GM12878 (cell line): ENCODE data around the gene CABLES1. TPM values are rescaled to one million over a fixed set of nuclear protein-coding genes. Genes with fewer than 3 reads are reported as not detected.

ENCODE experiments used
- ATF7 ChIP-seq: fragments of 450-650 bp; IDR thresholded peaks from 2 replicates; pipeline ENCODE4 v1.6.1; 2016; ENCODE audit warnings: low read depth, mild to moderate bottlenecking
- CTCF ChIP-seq, 3 experiments: IDR thresholded peaks in 2 of 3; conservative IDR thresholded peaks in 1 of 3; 2 replicates each; pipeline ENCODE4 v1.5.1; 2011; ENCODE audit warnings: low read depth in 3 of 3, low read length in 3 of 3, mild to moderate bottlenecking in 3 of 3, control low read depth in 2 of 3, moderate library complexity in 2 of 3, inconsistent platforms in 1 of 3, mixed read lengths in 1 of 3; ENCODE audit not compliant: control insufficient read depth in 2 of 3, insufficient read depth in 1 of 3; ENCODE audit errors: extremely low read depth in 1 of 3
- DPF2 ChIP-seq: fragments of 450-650 bp; IDR thresholded peaks from 2 replicates; pipeline ENCODE4 v1.6.1; 2017; ENCODE audit warnings: mild to moderate bottlenecking
- EP300 ChIP-seq, 2 experiments: fragments of 150-350 bp in 1 of 2; IDR thresholded peaks; 2 replicates each; pipeline ENCODE4 v1.6.1; 2011 to 2012; ENCODE audit warnings: low read depth in 2 of 2, low read length in 2 of 2, borderline replicate concordance in 1 of 2, improper control_type of control experiment in 1 of 2, inconsistent platforms in 1 of 2; ENCODE audit not compliant: control insufficient read depth in 1 of 2
- GABPA ChIP-seq: IDR thresholded peaks from 2 replicates; pipeline ENCODE4 v1.6.1; 2014; ENCODE audit warnings: antibody characterized with exemption, low read depth, mild to moderate bottlenecking, inconsistent platforms
- GATAD2B ChIP-seq: fragments of 450-650 bp; conservative IDR thresholded peaks from 2 replicates; pipeline ENCODE4 v1.6.1; 2017; ENCODE audit warnings: low read depth, mild to moderate bottlenecking, moderate library complexity
- HDGF ChIP-seq: fragments of 450-650 bp; IDR thresholded peaks from 2 replicates; pipeline ENCODE4 v1.6.1; 2016; ENCODE audit warnings: antibody characterized with exemption
- MEF2B ChIP-seq: fragments of 450-650 bp; IDR thresholded peaks from 2 replicates; pipeline ENCODE4 v1.6.1; 2018; ENCODE audit warnings: mild to moderate bottlenecking, moderate library complexity; ENCODE audit not compliant: partially characterized antibody, poor library complexity, severe bottlenecking
- MLLT1 ChIP-seq: fragments of 450-650 bp; IDR thresholded peaks from 2 replicates; pipeline ENCODE4 v1.6.1; 2016; ENCODE audit warnings: mild to moderate bottlenecking
- POLR2A ChIP-seq: IDR thresholded peaks from 2 replicates; pipeline ENCODE4 v1.6.1; 2011; ENCODE audit warnings: low read depth, mild to moderate bottlenecking, low read length
- POLR2AphosphoS2 ChIP-seq: IDR thresholded peaks from 2 replicates; pipeline ENCODE4 v1.6.1; 2011; ENCODE audit warnings: low read depth, mild to moderate bottlenecking, low read length, improper control_type of control experiment, moderate library complexity
- POLR2AphosphoS5 ChIP-seq: IDR thresholded peaks from 2 replicates; pipeline ENCODE4 v1.6.1; 2011; ENCODE audit warnings: mild to moderate bottlenecking, low read length, inconsistent platforms
- RAD51 ChIP-seq: fragments of 450-650 bp; IDR thresholded peaks from 2 replicates; pipeline ENCODE4 v1.6.1; 2016; ENCODE audit warnings: moderate library complexity, mild to moderate bottlenecking, inconsistent platforms
- RELA ChIP-seq: fragments of 450-650 bp; IDR thresholded peaks from 2 replicates; pipeline ENCODE4 v1.8.0; 2014; ENCODE audit warnings: borderline replicate concordance; ENCODE audit not compliant: partially characterized antibody
- SUZ12 ChIP-seq: fragments of 200-600 bp; sonication (generic); IDR thresholded peaks from one replicate; pipeline ENCODE4 v1.6.1; 2018; ENCODE audit warnings: antibody characterized with exemption, mild to moderate bottlenecking; ENCODE audit not compliant: unreplicated experiment
- ZNF592 ChIP-seq: fragments of 450-650 bp; IDR thresholded peaks from 2 replicates; pipeline ENCODE4 v1.6.1; 2017; ENCODE audit warnings: mild to moderate bottlenecking, moderate library complexity
- ZNF622 ChIP-seq: fragments of 450-650 bp; IDR thresholded peaks from 2 replicates; pipeline ENCODE4 v1.6.1; 2017; ENCODE audit warnings: mild to moderate bottlenecking, inconsistent platforms
- polyA plus RNA-seq, 11 experiments: library from polyadenylated mRNA; depleted of rRNA in 4 of 11; unstranded in 6 of 11; stranded (reverse) in 5 of 11; fragments of >200 nt; fragmentation: Nextera tagmentation in 4 of 11; fragmentation: Illumina TruSeq in 1 of 11; extraction: Ambion mirVana in 4 of 11; extraction: Trizol in 1 of 11; gene quantifications; 1 replicate in 1 of 11; 2 replicates in 10 of 11; pipeline versions ENCODE4 v1.2.1 to v1.2.3, GENCODE V29; 2011 to 2016; ENCODE audit warnings: inconsistent platforms in 2 of 11, missing spikeins in 2 of 11, low read depth in 1 of 11
- total RNA-seq, 4 experiments: library from RNA; depleted of rRNA in 3 of 4; stranded (reverse); fragments of >200 nt in 3 of 4; fragmentation: Illumina TruSeq in 1 of 4; extraction: Trizol in 1 of 4; gene quantifications; 2 replicates each; pipeline versions ENCODE4 v1.2.1 to v1.2.3, GENCODE V29; 2013 to 2021
- TF ChIP-seq, protein P1 (sequence below): IDR thresholded peaks from 2 replicates; pipeline ENCODE4 v1.6.1; 2011; ENCODE audit warnings: mild to moderate bottlenecking, low read depth, low read length, moderate library complexity; ENCODE audit not compliant: insufficient replicate concordance

CABLES1 gene
- total and polyA plus RNA-seq, 10 of the 15 experiments (the other 5 are each of a cell fraction or from before 2014, with no cell fraction given), result 2.9 to 27.2 (median 8.2) TPM

GRCh38 chr18:23239885-23240608 lies 104.8 kb downstream of the CABLES1 start (continued):
- no peak for TF ChIP-seq ZNF622
- no peak for TF ChIP-seq RAD51
- TF ChIP-seq GABPA, result no peak
- TF ChIP-seq EP300 (IDR thresholded peaks at IDR 0.05; ENCODE audit: borderline replicate concordance in 1 of 2, control insufficient read depth in 1 of 2, low read depth in 2 of 2, low read length in 2 of 2), result peak in 1 of 2 experiments; percentile 21; a peak in 1 of 4 replicates
- peak; percentile 72; the same call in 1 of the 2 replicates for TF ChIP-seq ZNF592
- 0 out of 2 replicates have a peak, but pooled peaks have one; percentile 32 for TF ChIP-seq POLR2AphosphoS5
- TF ChIP-seq MEF2B, result no peak
- TF ChIP-seq POLR2A, result no peak
- TF ChIP-seq, protein P1, sequence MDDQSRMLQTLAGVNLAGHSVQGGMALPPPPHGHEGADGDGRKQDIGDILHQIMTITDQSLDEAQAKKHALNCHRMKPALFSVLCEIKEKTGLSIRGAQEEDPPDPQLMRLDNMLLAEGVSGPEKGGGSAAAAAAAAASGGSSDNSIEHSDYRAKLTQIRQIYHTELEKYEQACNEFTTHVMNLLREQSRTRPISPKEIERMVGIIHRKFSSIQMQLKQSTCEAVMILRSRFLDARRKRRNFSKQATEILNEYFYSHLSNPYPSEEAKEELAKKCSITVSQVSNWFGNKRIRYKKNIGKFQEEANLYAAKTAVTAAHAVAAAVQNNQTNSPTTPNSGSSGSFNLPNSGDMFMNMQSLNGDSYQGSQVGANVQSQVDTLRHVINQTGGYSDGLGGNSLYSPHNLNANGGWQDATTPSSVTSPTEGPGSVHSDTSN, result no peak
- 0 out of 2 replicates have a peak, but pooled peaks have one; percentile 28 for TF ChIP-seq HDGF
- peak; percentile 39 for TF ChIP-seq RELA
- no peak for TF ChIP-seq ATF7
- no peak for TF ChIP-seq SUZ12
- no peak for TF ChIP-seq GATAD2B
- no peak for TF ChIP-seq CTCF (IDR thresholded peaks at IDR 0.05 in 2 of 3, conservative IDR thresholded peaks at IDR 0.05 in 1 of 3; ENCODE audit: control insufficient read depth in 2 of 3, extremely low read depth in 1 of 3, insufficient read depth in 1 of 3, low read depth in 3 of 3, low read length in 3 of 3)
- TF ChIP-seq MLLT1, result peak; percentile 55; the same call in 1 of the 2 replicates
- TF ChIP-seq POLR2AphosphoS2, result no peak
- TF ChIP-seq DPF2, result peak; percentile 44; the same call in 1 of the 2 replicates
